Measurements from ENCODE around the gene TTC34. TPM values are rescaled to one million over a fixed set of nuclear protein-coding genes. Genes with fewer than 3 reads are reported as not detected.
A peak's percentile ranks its signal among the peaks of the same experiment; 100 is the strongest.
"Not testable (repeated sequence)": the region's sequence is repeated elsewhere in the genome, so short reads cannot be mapped to it uniquely, and the experiment has no call there.

The TTC34 gene
- total RNA-seq, 1 donor from 2014 or later = 1.4 TPM

GRCh38 chr1:2628191-2628932, 173.1 kb downstream of the TTC34 start:
- DNase-seq (ENCODE audit: low spot score) (no peak), ATAC-seq (no peak)
- intact Hi-C loops (cut with DNase I) = no loop called here

- ATAC-seq (no peak), DNase-seq (ENCODE audit: low spot score) (no peak)
- intact Hi-C loops (cut with DNase I) = no loop called here
Observed at GRCh38 chr1:2627746-2628145, 173.7 kb downstream of the TTC34 start.

- intact Hi-C loops (cut with DNase I); DNase-seq (ENCODE audit: low spot score); ATAC-seq: not testable (repeated sequence)
Observed at GRCh38 chr1:2625748-2626147, 175.7 kb downstream of the TTC34 start.

GRCh38 chr1:2625311-2625710, 176.2 kb downstream of the TTC34 start:
- no peak for DNase-seq (ENCODE audit: low spot score)
- intact Hi-C loops (cut with DNase I) = no loop called here
- ATAC-seq = no peak

- DNase-seq (ENCODE audit: low spot score) (no peak), ATAC-seq (no peak)
- intact Hi-C loops (cut with DNase I) = no loop called here
Observed at GRCh38 chr1:2624735-2625300, 176.7 kb downstream of the TTC34 start.

- DNase-seq (ENCODE audit: low spot score) = no peak
- intact Hi-C loops (cut with DNase I) = no loop called here
- no peak for ATAC-seq
Observed at GRCh38 chr1:2623571-2624337, 177.7 kb downstream of the TTC34 start.

GRCh38 chr1:2617971-2618470, 183.5 kb downstream of the TTC34 start:
- intact Hi-C loops (cut with DNase I) = no loop called here
- no peak for ATAC-seq

GRCh38 chr1:2614145-2614544, 187.3 kb downstream of the TTC34 start:
- DNase-seq (ENCODE audit: low spot score) = no peak
- intact Hi-C loops (cut with DNase I) = no loop called here
- no peak for ATAC-seq

More at GRCh38 chr1:2617971-2618470, 183.5 kb downstream of the TTC34 start:
- DNase-seq (ENCODE audit: low spot score) = no peak

- DNase-seq (ENCODE audit: low spot score) = no peak
- intact Hi-C loops (cut with DNase I) = no loop called here
- no peak for ATAC-seq
Observed at GRCh38 chr1:2612591-2613365, 188.7 kb downstream of the TTC34 start.

GRCh38 chr1:2611621-2612437, 189.7 kb downstream of the TTC34 start:
- intact Hi-C loops (cut with DNase I) = no loop called here
- ATAC-seq = no peak
- peak; percentile 45 for DNase-seq (ENCODE audit: low spot score)

- ATAC-seq (peak; percentile 69), DNase-seq (ENCODE audit: low spot score) (peak; percentile 70)
- intact Hi-C loops (cut with DNase I) = no loop called here
Observed at GRCh38 chr1:2611031-2611501, 190.4 kb downstream of the TTC34 start.

- intact Hi-C loops (cut with DNase I) = no loop called here
- DNase-seq (ENCODE audit: low spot score) = peak; percentile 57
- ATAC-seq = no peak
Observed at GRCh38 chr1:2610036-2610959, 191.2 kb downstream of the TTC34 start.

- intact Hi-C loops (cut with DNase I) = no loop called here
- ATAC-seq (no peak), DNase-seq (ENCODE audit: low spot score) (peak; percentile 53)
Observed at GRCh38 chr1:2609319-2610035, 192.0 kb downstream of the TTC34 start.

- ATAC-seq (no peak), DNase-seq (ENCODE audit: low spot score) (peak; percentile 38)
- intact Hi-C loops (cut with DNase I) = no loop called here
Observed at GRCh38 chr1:2607641-2608091, 193.8 kb downstream of the TTC34 start.

- DNase-seq (ENCODE audit: low spot score) = peak; percentile 54
- ATAC-seq = no peak
- intact Hi-C loops (cut with DNase I) = no loop called here
Observed at GRCh38 chr1:2606881-2607621, 194.4 kb downstream of the TTC34 start.

- ATAC-seq (no peak), DNase-seq (ENCODE audit: low spot score) (peak; percentile 52)
- intact Hi-C loops (cut with DNase I) = no loop called here
Observed at GRCh38 chr1:2606396-2606880, 195.1 kb downstream of the TTC34 start.
